Glutamatergic neuron (in vitro differentiated cells): Measurements from ENCODE around the gene SCAMP4. TPM values are rescaled to one million over a fixed set of nuclear protein-coding genes. Genes with fewer than 3 reads are reported as not detected.

Experiments used
- DNase-seq: peaks from one replicate; pipeline ENCODE4 v3.0.0; 2022
- H3K27ac Mint-ChIP-seq: one replicate; pipeline ENCODE4 v1.8.0; 2020; ENCODE audit warnings: mild to moderate bottlenecking, mixed read lengths, inconsistent platforms; ENCODE audit not compliant: unreplicated experiment
- H3K27me3 Mint-ChIP-seq: one replicate; pipeline ENCODE4 v1.8.0; 2020; ENCODE audit warnings: mild to moderate bottlenecking, moderate library complexity, mixed read lengths, inconsistent platforms; ENCODE audit not compliant: unreplicated experiment
- H3K36me3 Mint-ChIP-seq: one replicate; pipeline ENCODE4 v1.8.0; 2020; ENCODE audit warnings: mild to moderate bottlenecking, mixed read lengths, inconsistent platforms; ENCODE audit not compliant: unreplicated experiment
- H3K4me1 Mint-ChIP-seq: one replicate; pipeline ENCODE4 v1.8.0; 2020; ENCODE audit warnings: mild to moderate bottlenecking, low read depth, mixed read lengths, inconsistent platforms; ENCODE audit not compliant: unreplicated experiment
- H3K4me3 Mint-ChIP-seq: one replicate; pipeline ENCODE4 v1.8.0; 2020; ENCODE audit warnings: mild to moderate bottlenecking, mixed read lengths, inconsistent platforms; ENCODE audit not compliant: unreplicated experiment
- H3K9me3 Mint-ChIP-seq: one replicate; pipeline ENCODE4 v1.8.0; 2020; ENCODE audit warnings: mild to moderate bottlenecking, moderate library complexity, mixed read lengths, inconsistent platforms; ENCODE audit not compliant: unreplicated experiment
- total RNA-seq: library from RNA; stranded (reverse); fragmentation: NEBNext Ultra II Directional; extraction: Animal tissue kit (Norgen Biotek cat#: 25700); gene quantifications from one replicate; pipeline ENCODE4 v1.2.1, GENCODE V29; 2021; ENCODE audit not compliant: unreplicated experiment
- TF ChIP-seq, protein P1 (sequence below): fragments of 200-600 bp; sonication (generic); IDR thresholded peaks from one replicate; pipeline ENCODE4 v1.5.0; 2021; ENCODE audit not compliant: partially characterized antibody, unreplicated experiment

Gene SCAMP4
- total RNA-seq, 1 donor from 2014 or later: 66.3 TPM

DNA sequence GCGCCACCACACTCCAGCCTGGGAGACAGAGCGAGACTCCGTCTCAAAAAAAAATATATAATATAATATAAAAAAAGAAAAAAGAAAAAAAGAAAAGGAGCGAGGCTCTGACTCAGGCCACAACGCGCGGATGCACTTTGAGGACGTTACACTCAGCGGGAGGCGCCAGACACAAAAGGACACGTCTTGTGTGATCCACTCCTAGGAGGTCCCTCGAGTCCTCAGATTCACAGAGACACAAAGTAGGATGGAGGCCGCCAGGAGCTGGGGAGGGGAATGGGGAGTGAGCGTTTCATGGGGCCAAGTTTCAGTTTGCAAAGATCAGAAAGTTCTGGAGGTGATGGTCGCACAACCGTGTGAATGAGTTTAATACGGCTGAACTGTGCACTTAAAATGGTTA, 11.4 kb upstream of the SCAMP4 start:
- H3K36me3 Mint-ChIP-seq: no peaks in the 10 kb centered on the region
- H3K27me3 Mint-ChIP-seq: peaks cover 4% of the 10 kb centered on the region
- H3K4me3 Mint-ChIP-seq: no peak overlapping the region
- no peak for DNase-seq
- H3K9me3 Mint-ChIP-seq: peaks cover 2% of the 10 kb centered on the region
- peaks cover 2% of the 10 kb centered on the region for H3K4me1 Mint-ChIP-seq
- H3K27ac Mint-ChIP-seq: no peak overlapping the region
- TF ChIP-seq, protein P1, sequence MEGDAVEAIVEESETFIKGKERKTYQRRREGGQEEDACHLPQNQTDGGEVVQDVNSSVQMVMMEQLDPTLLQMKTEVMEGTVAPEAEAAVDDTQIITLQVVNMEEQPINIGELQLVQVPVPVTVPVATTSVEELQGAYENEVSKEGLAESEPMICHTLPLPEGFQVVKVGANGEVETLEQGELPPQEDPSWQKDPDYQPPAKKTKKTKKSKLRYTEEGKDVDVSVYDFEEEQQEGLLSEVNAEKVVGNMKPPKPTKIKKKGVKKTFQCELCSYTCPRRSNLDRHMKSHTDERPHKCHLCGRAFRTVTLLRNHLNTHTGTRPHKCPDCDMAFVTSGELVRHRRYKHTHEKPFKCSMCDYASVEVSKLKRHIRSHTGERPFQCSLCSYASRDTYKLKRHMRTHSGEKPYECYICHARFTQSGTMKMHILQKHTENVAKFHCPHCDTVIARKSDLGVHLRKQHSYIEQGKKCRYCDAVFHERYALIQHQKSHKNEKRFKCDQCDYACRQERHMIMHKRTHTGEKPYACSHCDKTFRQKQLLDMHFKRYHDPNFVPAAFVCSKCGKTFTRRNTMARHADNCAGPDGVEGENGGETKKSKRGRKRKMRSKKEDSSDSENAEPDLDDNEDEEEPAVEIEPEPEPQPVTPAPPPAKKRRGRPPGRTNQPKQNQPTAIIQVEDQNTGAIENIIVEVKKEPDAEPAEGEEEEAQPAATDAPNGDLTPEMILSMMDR: no peak

DNA sequence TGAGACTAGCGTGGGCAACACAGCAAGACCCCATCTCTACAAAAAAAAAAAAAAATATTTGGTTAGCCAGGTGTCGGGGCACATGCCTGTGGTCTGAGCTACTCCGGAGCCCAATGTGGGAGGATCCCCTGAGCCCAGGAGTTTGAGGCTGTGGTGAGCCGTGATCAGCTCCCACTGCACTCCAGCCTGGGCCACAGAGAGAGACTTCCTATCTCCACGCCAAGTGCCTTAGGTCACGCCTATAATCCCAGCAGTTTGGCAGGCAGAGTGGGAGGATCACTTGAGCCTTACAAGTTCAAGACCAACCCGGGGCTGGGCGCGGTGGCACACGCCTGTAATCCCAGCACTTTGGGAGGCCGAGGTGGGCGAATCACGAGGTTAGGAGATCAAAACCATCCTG, 8.7 kb upstream of the SCAMP4 start:
- Mint-ChIP-seq H3K9me3 (peaks cover 2% of the 10 kb centered on the region), H3K27ac (no peak overlapping the region), H3K4me3 (no peak overlapping the region), H3K4me1 (peaks cover 2% of the 10 kb centered on the region), H3K27me3 (peaks cover 2% of the 10 kb centered on the region), H3K36me3 (no peaks in the 10 kb centered on the region)
- TF ChIP-seq, protein P1: no peak
- no peak for DNase-seq

DNA sequence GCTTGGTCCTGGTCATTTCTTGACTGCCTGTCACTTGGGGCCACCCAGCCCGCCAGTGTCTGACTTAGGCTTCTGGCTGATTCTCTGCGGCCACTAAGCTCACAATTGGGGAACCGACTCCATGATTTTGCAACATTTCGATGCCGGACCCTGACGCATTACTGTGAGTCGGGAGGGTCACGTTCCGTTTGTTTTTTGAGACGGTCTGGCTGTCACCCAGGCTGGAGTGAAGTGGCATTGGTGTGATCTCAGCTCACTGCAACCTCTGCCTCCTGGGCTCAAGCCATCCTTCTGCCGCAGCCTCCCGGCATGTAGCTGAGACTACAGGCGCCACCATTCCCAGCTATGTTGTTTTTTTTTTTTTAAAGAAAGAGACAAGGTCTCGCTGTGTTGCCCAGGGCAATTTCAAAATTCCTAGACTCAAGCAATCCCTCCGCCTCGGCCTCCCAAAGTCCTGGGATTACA, 3.2 kb upstream of the SCAMP4 start:
- H3K27ac Mint-ChIP-seq: no peak overlapping the region
- TF ChIP-seq, protein P1: no peak
- H3K4me3 Mint-ChIP-seq: no peak overlapping the region
- H3K36me3 Mint-ChIP-seq: no peaks in the 10 kb centered on the region
- DNase-seq: no peak
- H3K9me3 Mint-ChIP-seq: peaks cover 7% of the 10 kb centered on the region
- H3K4me1 Mint-ChIP-seq: peaks cover 2% of the 10 kb centered on the region
- H3K27me3 Mint-ChIP-seq: peaks cover 1% of the 10 kb centered on the region

DNA sequence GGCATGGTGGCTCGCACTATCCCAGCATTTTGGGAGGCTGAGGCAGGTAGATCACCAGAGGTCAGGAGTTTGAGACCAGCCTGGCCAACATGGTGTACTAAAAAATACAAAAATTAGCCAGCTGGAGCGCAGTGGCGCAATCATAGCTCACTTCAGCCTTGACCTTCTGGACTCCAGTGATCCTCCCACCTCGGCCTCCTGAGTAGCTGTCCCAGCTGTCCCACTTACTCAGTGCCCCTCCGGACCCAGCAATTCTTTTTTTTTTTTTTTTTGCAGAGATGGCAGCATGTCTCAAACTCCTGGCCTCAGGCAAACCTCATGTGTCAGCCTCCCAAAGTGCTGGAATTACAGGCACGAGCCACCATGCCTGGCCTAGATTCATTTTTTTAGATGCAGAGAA, 2.3 kb upstream of the SCAMP4 start:
- TF ChIP-seq, protein P1: no peak
- Mint-ChIP-seq H3K4me1 (no peaks in the 10 kb centered on the region), H3K9me3 (peaks cover 5% of the 10 kb centered on the region), H3K36me3 (no peaks in the 10 kb centered on the region), H3K27ac (no peak overlapping the region), H3K4me3 (no peak overlapping the region), H3K27me3 (peaks cover 1% of the 10 kb centered on the region)
- DNase-seq: no peak

DNA sequence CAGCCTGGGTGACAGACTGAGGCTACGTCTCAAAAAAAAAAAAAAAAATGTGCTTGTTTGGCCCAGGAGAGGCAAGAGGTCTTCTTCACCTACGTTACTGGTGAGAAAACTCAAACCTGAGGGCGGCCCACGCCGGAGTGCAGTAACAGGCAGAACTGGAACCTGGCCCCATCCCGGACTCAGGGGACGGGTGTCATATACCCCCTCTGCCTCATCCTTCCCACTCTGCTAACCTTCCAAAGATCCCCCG, 414 bp upstream of the SCAMP4 start:
- H3K36me3 Mint-ChIP-seq: no peaks in the 10 kb centered on the region
- H3K4me3 Mint-ChIP-seq: peak overlapping the region; percentile 32
- no peak for DNase-seq
- TF ChIP-seq, protein P1: no peak
- H3K27me3 Mint-ChIP-seq: peaks cover 1% of the 10 kb centered on the region
- peaks cover 5% of the 10 kb centered on the region for H3K9me3 Mint-ChIP-seq
- no peaks in the 10 kb centered on the region for H3K4me1 Mint-ChIP-seq
- peak overlapping the region; percentile 70 for H3K27ac Mint-ChIP-seq
